Mucosa of descending colon (tissue), 3 donors: Measurements from ENCODE around the gene CA9. TPM values are rescaled to one million over a fixed set of nuclear protein-coding genes. Genes with fewer than 3 reads are reported as not detected.
"Not testable (repeated sequence)": the region's sequence is repeated elsewhere in the genome, so short reads cannot be mapped to it uniquely, and the experiment has no call there.

Experiments used
- ATAC-seq: fragments of 200-7000 bp; cut with Tn5 transposase; one replicate; pipeline ENCODE4 v1.9.1; 2020; ENCODE audit warnings: mild to moderate bottlenecking, moderate library complexity
- DNase-seq, 3 donors: peaks; one replicate each; pipeline ENCODE4 v3.0.0-alpha.2; 2020
- H3K36me3 ChIP-seq: fragments of 200-600 bp; one replicate; pipeline ENCODE4 v1.8.0; 2021; ENCODE audit warnings: low read depth, mild to moderate bottlenecking
- H3K4me1 ChIP-seq: fragments of 200-600 bp; one replicate; pipeline ENCODE4 v1.8.0; 2021; ENCODE audit warnings: low read depth, mild to moderate bottlenecking
- H3K4me3 ChIP-seq: fragments of 200-600 bp; one replicate; pipeline ENCODE4 v1.8.0; 2021; ENCODE audit warnings: mild to moderate bottlenecking
- H3K9me3 ChIP-seq: fragments of 200-600 bp; one replicate; pipeline ENCODE4 v1.8.0; 2021; ENCODE audit warnings: mild to moderate bottlenecking
- intact Hi-C, 2 donors: fragments of 100-400 bp; cut with DNase I in 1 of 2; cut with micrococcal nuclease in 1 of 2; formaldehyde crosslinking; loops; one replicate each; pipeline versions ENCODE4 v1.11.0 to v1.11.1; 2022; cut with DNase I, micrococcal nuclease
- total RNA-seq, 3 donors: library from RNA; stranded (reverse); fragmentation: NEBNext Ultra II Directional in 2 of 3; extraction: Animal tissue kit (Norgen Biotek cat#: 25700) in 2 of 3; gene quantifications; one replicate each; pipeline versions ENCODE4 v1.2.1 to v1.2.4, GENCODE V29; 2021 to 2023
- TF ChIP-seq, protein P1 (sequence below): fragments of 200-600 bp; IDR thresholded peaks from one replicate; pipeline ENCODE4 v1.8.0; 2022; ENCODE audit warnings: antibody characterized with exemption, mild to moderate bottlenecking
- donor health status: DM: no; HTN: no; CAD: no; lungs with moderate emphysema.
- donor health status: DM: no; HTN: no; CAD: no.
- donor health status: DM: no; HTN: yes; CAD: no.

The CA9 gene
- total RNA-seq, 3 donors from 2014 or later: 0.61 to 1.7 TPM; not detected in 1

DNA sequence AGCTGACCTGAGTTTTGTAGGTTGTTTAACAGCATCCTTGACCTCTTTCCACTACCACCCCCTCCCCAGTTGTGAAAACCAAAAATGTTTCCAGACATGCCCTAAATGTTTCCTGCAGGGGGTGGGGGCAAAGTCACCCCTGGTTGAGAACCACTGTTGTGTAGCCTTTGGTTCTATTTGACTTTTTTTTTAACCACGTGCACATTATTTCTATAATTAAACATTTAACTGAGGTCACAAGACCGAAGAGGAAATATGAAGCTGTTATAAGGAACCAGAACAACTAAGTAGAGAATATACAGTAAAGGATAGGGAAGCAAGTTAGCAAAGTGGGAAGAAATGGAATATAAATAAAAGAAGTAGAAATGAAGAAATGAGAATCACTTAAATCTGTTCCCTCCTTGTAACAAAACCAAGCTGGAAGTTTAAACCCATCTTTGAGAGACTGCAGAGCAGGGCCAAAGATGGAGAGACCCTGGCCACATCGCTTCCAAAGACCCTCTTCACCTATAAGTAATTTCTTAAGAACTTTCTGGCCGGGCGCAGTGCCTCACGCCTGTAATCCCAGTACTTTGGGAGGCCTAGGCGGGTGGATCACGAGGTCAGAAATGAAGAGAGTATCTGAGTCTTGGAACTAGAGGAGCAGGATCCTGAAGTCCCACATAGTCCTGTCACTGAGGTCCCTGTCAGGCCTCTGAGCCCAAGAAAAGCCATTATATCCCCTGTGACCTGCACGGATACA, 37.4 kb upstream of the CA9 start:
- intact Hi-C loops: no loop called here
- TF ChIP-seq, protein P1, sequence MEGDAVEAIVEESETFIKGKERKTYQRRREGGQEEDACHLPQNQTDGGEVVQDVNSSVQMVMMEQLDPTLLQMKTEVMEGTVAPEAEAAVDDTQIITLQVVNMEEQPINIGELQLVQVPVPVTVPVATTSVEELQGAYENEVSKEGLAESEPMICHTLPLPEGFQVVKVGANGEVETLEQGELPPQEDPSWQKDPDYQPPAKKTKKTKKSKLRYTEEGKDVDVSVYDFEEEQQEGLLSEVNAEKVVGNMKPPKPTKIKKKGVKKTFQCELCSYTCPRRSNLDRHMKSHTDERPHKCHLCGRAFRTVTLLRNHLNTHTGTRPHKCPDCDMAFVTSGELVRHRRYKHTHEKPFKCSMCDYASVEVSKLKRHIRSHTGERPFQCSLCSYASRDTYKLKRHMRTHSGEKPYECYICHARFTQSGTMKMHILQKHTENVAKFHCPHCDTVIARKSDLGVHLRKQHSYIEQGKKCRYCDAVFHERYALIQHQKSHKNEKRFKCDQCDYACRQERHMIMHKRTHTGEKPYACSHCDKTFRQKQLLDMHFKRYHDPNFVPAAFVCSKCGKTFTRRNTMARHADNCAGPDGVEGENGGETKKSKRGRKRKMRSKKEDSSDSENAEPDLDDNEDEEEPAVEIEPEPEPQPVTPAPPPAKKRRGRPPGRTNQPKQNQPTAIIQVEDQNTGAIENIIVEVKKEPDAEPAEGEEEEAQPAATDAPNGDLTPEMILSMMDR: no peak
- DNase-seq (no peak), ATAC-seq (peak; percentile 46)
- H3K4me1 ChIP-seq: no peaks in the 10 kb centered on the region
- no peak overlapping the region for H3K4me3 ChIP-seq
- H3K9me3 ChIP-seq: no peaks in the 10 kb centered on the region
- no peaks in the 10 kb centered on the region for H3K36me3 ChIP-seq

DNA sequence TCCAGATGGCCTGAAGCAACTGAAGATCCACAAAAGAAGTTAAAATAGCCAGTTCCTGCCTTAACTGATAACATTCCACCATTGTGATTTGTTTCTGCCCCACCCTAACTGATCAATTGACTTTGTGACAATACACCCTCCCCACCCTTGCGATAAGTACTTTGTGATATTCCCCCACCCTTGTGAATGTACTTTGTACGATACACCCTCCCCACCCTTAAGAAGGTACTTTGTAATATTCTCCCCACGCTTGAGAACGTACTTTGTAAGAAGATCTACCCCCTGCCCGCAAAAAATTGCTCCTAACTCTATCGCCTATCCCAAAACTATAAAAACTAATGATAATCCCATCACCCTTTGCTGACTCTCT, 36.9 kb upstream of the CA9 start:
- ATAC-seq, DNase-seq, H3K4me1 ChIP-seq, H3K36me3 ChIP-seq, H3K4me3 ChIP-seq, H3K9me3 ChIP-seq, intact Hi-C loops: not testable (repeated sequence)

DNA sequence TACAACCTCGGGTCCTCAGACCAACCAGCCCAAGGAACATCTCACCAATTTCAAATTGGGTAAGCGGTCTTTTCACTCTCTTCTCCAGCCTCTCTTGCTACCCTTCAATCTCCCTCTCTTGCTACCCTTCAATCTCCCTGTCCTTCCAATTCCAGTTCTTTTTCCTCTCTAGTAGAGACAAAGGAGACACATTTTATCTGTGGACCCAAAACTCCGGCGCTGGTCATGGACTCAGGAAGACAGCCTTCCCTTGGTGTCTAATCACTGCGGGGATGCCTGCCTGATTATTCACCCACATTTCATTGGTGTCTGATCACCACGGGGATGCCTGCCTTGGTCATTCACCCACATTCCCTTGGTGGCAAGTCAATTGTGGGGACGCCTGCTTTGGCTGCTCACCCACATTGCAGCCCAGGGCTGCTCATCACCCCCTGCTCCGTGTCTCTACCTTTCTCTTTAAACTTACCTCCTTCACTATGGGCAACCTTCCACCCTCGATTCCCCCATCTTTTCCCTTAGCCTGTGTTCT, 36.2 kb upstream of the CA9 start:
- ATAC-seq, intact Hi-C loops, H3K9me3 ChIP-seq, H3K4me3 ChIP-seq, DNase-seq, H3K36me3 ChIP-seq, H3K4me1 ChIP-seq: not testable (repeated sequence)

DNA sequence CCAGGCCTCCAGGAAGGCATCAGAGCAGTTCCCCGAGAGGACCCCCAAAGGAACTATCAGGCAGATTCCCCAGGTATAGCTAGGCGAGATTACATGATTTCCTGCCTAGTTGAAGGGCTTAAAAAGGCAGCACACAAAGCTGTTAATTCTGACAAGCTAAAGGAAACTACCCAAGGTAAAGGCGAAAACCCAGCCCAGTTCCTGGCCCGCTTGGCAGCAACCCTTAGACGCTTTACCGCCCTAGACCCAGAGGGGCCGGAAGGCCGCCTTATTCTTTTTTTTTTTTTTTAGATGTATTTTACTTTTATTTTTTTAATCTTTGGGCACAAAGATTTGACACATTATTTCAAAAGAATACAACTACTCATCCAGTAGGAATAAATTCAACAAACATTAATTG, 35.0 kb upstream of the CA9 start:
- H3K9me3 ChIP-seq, H3K36me3 ChIP-seq, DNase-seq, ATAC-seq, intact Hi-C loops, H3K4me3 ChIP-seq, H3K4me1 ChIP-seq: not testable (repeated sequence)

DNA sequence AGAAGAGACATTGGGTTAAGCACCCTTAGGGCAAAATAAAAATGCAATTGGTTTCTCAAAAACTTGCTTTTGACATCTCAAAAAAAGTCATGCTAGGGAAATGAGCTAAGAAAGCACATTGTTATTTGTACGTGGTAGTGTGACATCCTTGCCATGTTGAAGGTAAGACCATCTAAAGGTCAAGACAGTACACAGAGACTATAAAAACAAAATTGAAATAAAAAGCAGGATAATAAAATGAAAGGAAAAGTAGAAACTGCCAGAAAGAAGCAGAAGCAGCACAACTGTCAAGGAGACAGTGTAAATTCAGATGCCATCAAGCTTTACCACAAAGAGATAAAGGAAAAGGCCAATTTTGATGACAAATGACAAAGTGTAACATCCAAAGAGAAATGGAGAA, 34.5 kb upstream of the CA9 start:
- ATAC-seq, H3K9me3 ChIP-seq, H3K4me1 ChIP-seq, H3K4me3 ChIP-seq, intact Hi-C loops, DNase-seq, H3K36me3 ChIP-seq: not testable (repeated sequence)

DNA sequence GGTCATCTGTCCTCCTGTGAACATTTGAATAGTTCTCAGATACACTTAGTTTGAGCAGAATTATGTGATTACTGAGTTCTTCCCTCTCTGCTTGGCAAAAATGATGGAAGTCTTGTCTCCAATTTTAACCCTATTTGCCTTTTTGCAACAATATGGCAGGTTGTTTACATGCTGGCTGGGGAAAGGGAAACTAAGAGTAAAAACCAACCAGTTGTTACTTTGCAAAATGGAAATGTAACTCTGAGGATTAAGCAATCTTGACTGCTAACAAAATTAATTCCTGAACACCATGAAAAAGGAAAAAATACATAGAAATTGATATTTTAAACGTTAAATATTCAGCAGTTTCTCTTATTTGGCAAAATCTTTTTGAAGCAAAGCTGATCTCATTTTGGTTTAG, 34.1 kb upstream of the CA9 start:
- Histone ChIP-seq H3K4me1 (no peaks in the 10 kb centered on the region), H3K9me3 (no peaks in the 10 kb centered on the region), H3K4me3 (no peak overlapping the region), H3K36me3 (no peaks in the 10 kb centered on the region)
- intact Hi-C loops: loop anchor here in 1 of 2 donors (10.0 kb wide), 1 partner anchor 65 kb away; no protein-coding TSS in a partner anchor
- DNase-seq (no peak), ATAC-seq (no peak)
- TF ChIP-seq, protein P1: no peak

DNA sequence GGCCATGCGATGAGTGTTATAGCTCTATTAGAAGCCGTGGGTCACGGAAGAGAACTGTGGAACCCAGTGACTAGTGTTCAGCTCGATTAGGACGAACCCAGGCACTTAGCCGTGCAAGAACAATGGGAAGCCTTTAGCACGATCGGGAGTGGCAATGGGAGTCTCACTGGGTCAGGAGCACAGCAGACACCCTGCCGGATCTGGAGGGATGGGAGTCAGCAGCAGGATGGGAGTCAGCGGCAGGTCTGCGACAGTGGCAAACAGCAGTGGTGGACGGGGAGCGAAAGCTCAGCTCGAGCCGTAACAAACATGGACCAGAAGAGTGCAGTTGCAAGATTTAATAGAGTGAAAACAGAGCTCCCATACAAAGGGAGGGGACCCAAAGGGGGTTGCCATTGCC, 33.3 kb upstream of the CA9 start:
- H3K36me3 ChIP-seq, H3K4me3 ChIP-seq, H3K9me3 ChIP-seq, ATAC-seq, H3K4me1 ChIP-seq, DNase-seq: not testable (repeated sequence)
- intact Hi-C loops: loop anchor here in 1 of 2 donors (10.0 kb wide), 1 partner anchor 64 kb away; no protein-coding TSS in a partner anchor

DNA sequence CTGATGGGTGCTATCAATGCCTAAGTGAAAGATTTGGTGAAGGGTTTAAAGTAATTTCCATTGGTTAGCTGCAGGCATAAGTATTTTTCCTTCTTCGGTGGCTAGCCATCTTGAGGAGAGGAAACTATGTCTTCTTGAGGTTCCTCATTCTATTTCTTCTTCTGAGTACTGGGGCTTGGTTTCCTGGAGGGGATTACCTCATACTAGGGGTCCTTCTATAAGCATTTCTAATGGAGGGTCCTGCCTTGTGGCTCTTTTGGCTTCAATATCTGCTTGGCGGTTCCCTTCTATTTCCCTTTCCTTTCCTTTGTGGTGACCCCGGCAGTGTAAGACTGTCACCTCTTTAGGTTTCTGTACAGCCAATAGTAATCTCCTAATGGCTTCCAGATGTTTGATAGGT, 32.2 kb upstream of the CA9 start:
- ATAC-seq, H3K36me3 ChIP-seq, H3K9me3 ChIP-seq, H3K4me1 ChIP-seq, DNase-seq, H3K4me3 ChIP-seq: not testable (repeated sequence)
- intact Hi-C loops: loop anchor here in 1 of 2 donors (10.0 kb wide), 1 partner anchor 63 kb away; no protein-coding TSS in a partner anchor
